ENCODE data around the gene HERPUD1.

DNA sequence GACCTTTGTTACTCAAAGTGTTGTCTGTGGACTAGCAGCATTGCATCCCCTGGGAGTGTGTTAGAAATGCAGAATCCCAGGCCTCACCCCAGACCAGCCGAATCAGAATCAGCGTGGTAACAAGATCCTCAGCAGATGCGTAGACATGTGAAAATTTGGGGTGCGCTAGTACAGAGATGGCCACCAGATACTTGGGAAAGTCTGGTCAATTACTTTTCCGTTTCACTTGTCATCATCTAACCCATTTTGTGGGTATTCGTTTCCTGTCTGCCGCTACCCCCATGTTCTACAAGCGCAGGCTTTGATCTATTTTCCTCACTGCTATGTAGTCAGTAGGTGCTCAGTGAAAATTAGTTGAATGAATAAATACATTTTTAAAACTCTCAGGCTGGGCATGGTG, 33.1 kb upstream of the HERPUD1 start:
- TF ChIP-seq, protein P1, sequence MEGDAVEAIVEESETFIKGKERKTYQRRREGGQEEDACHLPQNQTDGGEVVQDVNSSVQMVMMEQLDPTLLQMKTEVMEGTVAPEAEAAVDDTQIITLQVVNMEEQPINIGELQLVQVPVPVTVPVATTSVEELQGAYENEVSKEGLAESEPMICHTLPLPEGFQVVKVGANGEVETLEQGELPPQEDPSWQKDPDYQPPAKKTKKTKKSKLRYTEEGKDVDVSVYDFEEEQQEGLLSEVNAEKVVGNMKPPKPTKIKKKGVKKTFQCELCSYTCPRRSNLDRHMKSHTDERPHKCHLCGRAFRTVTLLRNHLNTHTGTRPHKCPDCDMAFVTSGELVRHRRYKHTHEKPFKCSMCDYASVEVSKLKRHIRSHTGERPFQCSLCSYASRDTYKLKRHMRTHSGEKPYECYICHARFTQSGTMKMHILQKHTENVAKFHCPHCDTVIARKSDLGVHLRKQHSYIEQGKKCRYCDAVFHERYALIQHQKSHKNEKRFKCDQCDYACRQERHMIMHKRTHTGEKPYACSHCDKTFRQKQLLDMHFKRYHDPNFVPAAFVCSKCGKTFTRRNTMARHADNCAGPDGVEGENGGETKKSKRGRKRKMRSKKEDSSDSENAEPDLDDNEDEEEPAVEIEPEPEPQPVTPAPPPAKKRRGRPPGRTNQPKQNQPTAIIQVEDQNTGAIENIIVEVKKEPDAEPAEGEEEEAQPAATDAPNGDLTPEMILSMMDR (IDR thresholded peaks at IDR 0.05; ENCODE audit: insufficient read depth, low read length) = no peak
- no peak for TF ChIP-seq GABPA (IDR thresholded peaks at IDR 0.05; ENCODE audit: low read depth)
- TF ChIP-seq POLR2AphosphoS5 (IDR thresholded peaks at IDR 0.05; ENCODE audit: low read depth) = no peak

All from HL-60 (cell line).